ENCODE results near the gene COL23A1. TPM values are rescaled to one million over a fixed set of nuclear protein-coding genes. Genes with fewer than 3 reads are reported as not detected.

The COL23A1 gene
- total RNA-seq, 1 experiment from 2014 or later, result not detected

- BruUV-seq (replicated peaks), result no TSS peak
- intact Hi-C loops (cut with micrococcal nuclease; ENCODE audit: unreplicated experiment), result no loop called here
These were observed 361.6 kb downstream of the COL23A1 start for GRCh38 chr5:178228609-178229008.

GRCh38 chr5:178227929-178228328, 362.3 kb downstream of the COL23A1 start:
- no peak for DNase-seq
- H3K27ac Mint-ChIP-seq (ENCODE audit: unreplicated experiment), result no peak overlapping the region

More at GRCh38 chr5:178228609-178229008, 361.6 kb downstream of the COL23A1 start:
- no peak for DNase-seq
- Mint-ChIP-seq H3K4me1 (ENCODE audit: low read depth, unreplicated experiment) (peaks cover 29% of the 10 kb centered on the region), H3K9me3 (ENCODE audit: low read depth, unreplicated experiment) (peaks cover 6% of the 10 kb centered on the region), H3K27me3 (ENCODE audit: unreplicated experiment) (no peaks in the 10 kb centered on the region), H3K4me3 (ENCODE audit: low read depth, unreplicated experiment) (no peak overlapping the region), H3K27ac (ENCODE audit: unreplicated experiment) (no peak overlapping the region), H3K36me3 (ENCODE audit: insufficient read depth, unreplicated experiment) (peaks cover 72% of the 10 kb centered on the region)
- no peak for TF ChIP-seq CTCF (IDR thresholded peaks at IDR 0.05; ENCODE audit: unreplicated experiment)
- CTCF ChIA-PET, result no interaction called here

GRCh38 chr5:178227138-178227659, 363.0 kb downstream of the COL23A1 start:
- no peak for TF ChIP-seq CTCF (IDR thresholded peaks at IDR 0.05; ENCODE audit: unreplicated experiment)
- H3K9me3 Mint-ChIP-seq (ENCODE audit: low read depth, unreplicated experiment), result peaks cover 6% of the 10 kb centered on the region
- H3K4me3 Mint-ChIP-seq (ENCODE audit: low read depth, unreplicated experiment), result no peak overlapping the region
- peaks cover 78% of the 10 kb centered on the region for H3K36me3 Mint-ChIP-seq (ENCODE audit: insufficient read depth, unreplicated experiment)
- no TSS peak for BruUV-seq (replicated peaks)
- H3K27me3 Mint-ChIP-seq (ENCODE audit: unreplicated experiment), result no peaks in the 10 kb centered on the region
- no peak for DNase-seq
- H3K27ac Mint-ChIP-seq (ENCODE audit: unreplicated experiment), result no peak overlapping the region
- intact Hi-C loops (cut with micrococcal nuclease; ENCODE audit: unreplicated experiment), result no loop called here
- CTCF ChIA-PET, result interaction anchor here (1.0 to 1.7 kb wide), 2 partner anchors 11 to 20 kb away, joined by 3 read pairs; no protein-coding TSS in a partner anchor
- H3K4me1 Mint-ChIP-seq (ENCODE audit: low read depth, unreplicated experiment), result peaks cover 29% of the 10 kb centered on the region

More at GRCh38 chr5:178227929-178228328, 362.3 kb downstream of the COL23A1 start:
- CTCF ChIA-PET, result interaction anchor here (1.0 kb wide), 1 partner anchor 11 kb away, joined by 3 read pairs; no protein-coding TSS in a partner anchor
- Mint-ChIP-seq H3K27me3 (ENCODE audit: unreplicated experiment) (no peaks in the 10 kb centered on the region), H3K4me3 (ENCODE audit: low read depth, unreplicated experiment) (no peak overlapping the region), H3K36me3 (ENCODE audit: insufficient read depth, unreplicated experiment) (peaks cover 75% of the 10 kb centered on the region), H3K9me3 (ENCODE audit: low read depth, unreplicated experiment) (peaks cover 6% of the 10 kb centered on the region), H3K4me1 (ENCODE audit: low read depth, unreplicated experiment) (peaks cover 29% of the 10 kb centered on the region)
- TF ChIP-seq CTCF (IDR thresholded peaks at IDR 0.05; ENCODE audit: unreplicated experiment), result no peak
- no TSS peak for BruUV-seq (replicated peaks)
- intact Hi-C loops (cut with micrococcal nuclease; ENCODE audit: unreplicated experiment), result no loop called here

- no TSS peak for BruUV-seq (replicated peaks)
These were observed 365.0 kb downstream of the COL23A1 start for GRCh38 chr5:178225174-178225573.

More at GRCh38 chr5:178225174-178225573, 365.0 kb downstream of the COL23A1 start:
- CTCF ChIA-PET, result no interaction called here
- no peak for DNase-seq
- Mint-ChIP-seq H3K27me3 (ENCODE audit: unreplicated experiment) (no peaks in the 10 kb centered on the region), H3K27ac (ENCODE audit: unreplicated experiment) (no peak overlapping the region), H3K4me3 (ENCODE audit: low read depth, unreplicated experiment) (no peak overlapping the region), H3K4me1 (ENCODE audit: low read depth, unreplicated experiment) (peaks cover 17% of the 10 kb centered on the region), H3K9me3 (ENCODE audit: low read depth, unreplicated experiment) (peaks cover 6% of the 10 kb centered on the region), H3K36me3 (ENCODE audit: insufficient read depth, unreplicated experiment) (peaks cover 78% of the 10 kb centered on the region)
- no peak for TF ChIP-seq CTCF (IDR thresholded peaks at IDR 0.05; ENCODE audit: unreplicated experiment)
- intact Hi-C loops (cut with micrococcal nuclease; ENCODE audit: unreplicated experiment), result no loop called here
